K562 (cell line): Measurements from ENCODE around the gene SNX20. TPM values are rescaled to one million over a fixed set of nuclear protein-coding genes. Genes with fewer than 3 reads are reported as not detected.

Source experiments
- ATAC-seq: fragments of 200-7000 bp; cut with Tn5 transposase; 3 replicates; pipeline ENCODE4 v1.9.1; 2020; ENCODE audit warnings: moderate library complexity
- Bru-seq: library from RNA; stranded (reverse); fragments of 400-500 nt; gene quantifications from one replicate; lab custom pipeline; 2021; lab: Mats Ljungman, UMichigan
- BruChase-seq, 2 experiments: library from RNA; stranded (reverse); fragments of 400-500 nt; gene quantifications; one replicate each; lab custom pipeline; 2021; lab: Mats Ljungman, UMichigan
- BruUV-seq: library from RNA; stranded (reverse); fragments of 400-500 nt; replicated peaks from 2 replicates; lab custom pipeline; 2021; lab: Mats Ljungman, UMichigan
- CTCF ChIA-PET: fragments of 300-600 bp; formaldehyde crosslinking; extraction: SDS; loops from one replicate; lab custom pipeline; 2021; ENCODE audit warnings: low intra/inter-chr PET ratio; lab: Yijun Ruan, JAX
- POLR2A ChIA-PET: fragments of 300-600, 350-650 bp; sonication (Branson Sonifier 250); formaldehyde crosslinking; extraction: SDS; loops from one replicate; lab custom pipeline; 2021; ENCODE audit warnings: antibody characterized with exemption, inconsistent platforms; lab: Yijun Ruan, JAX
- DNase-seq, 4 experiments: peaks; one replicate each; pipeline versions ENCODE4 v3.0.0 to v3.0.0-alpha.2; 2011 to 2018; ENCODE audit warnings: low spot score in 3 of 4, mixed read lengths in 3 of 4; ENCODE audit errors: extremely low read depth in 1 of 4
- FAIRE-seq: peaks from 2 replicates; lab custom pipeline; 2011; peaks lifted over from hg19 to GRCh38; lab: Jason Lieb, UNC
- H2AFZ ChIP-seq: 2 replicates; pipeline ENCODE4 v1.6.0; 2011; ENCODE audit warnings: low read depth, low read length, control low read depth, inconsistent platforms
- H3K27ac ChIP-seq: fragments of 200-600 bp; 3 replicates; pipeline ENCODE4 v1.8.0; 2011; ENCODE audit warnings: low read depth, mild to moderate bottlenecking, control low read depth, inconsistent platforms, low read length, moderate library complexity, mixed read lengths; ENCODE audit errors: extremely low read depth
- H3K27me3 ChIP-seq, 2 experiments: fragments of 300-600 bp in 1 of 2; 2 replicates in 1 of 2; 3 replicates in 1 of 2; pipeline versions ENCODE4 v1.6.0 to v1.8.0; 2011; ENCODE audit warnings: inconsistent platforms in 2 of 2, low read length in 2 of 2, mild to moderate bottlenecking in 1 of 2, mixed read lengths in 1 of 2, moderate library complexity in 1 of 2; ENCODE audit not compliant: control insufficient read depth in 2 of 2, insufficient read depth in 2 of 2
- H3K36me3 ChIP-seq: fragments of 300-600 bp; 3 replicates; pipeline ENCODE4 v1.8.0; 2011; ENCODE audit warnings: mild to moderate bottlenecking, low read length, inconsistent platforms; ENCODE audit not compliant: control insufficient read depth, insufficient read depth
- H3K4me1 ChIP-seq, 2 experiments: fragments of 200-600 bp in 1 of 2; replicated peaks in 1 of 2; 2 replicates in 1 of 2; 3 replicates in 1 of 2; pipeline versions ENCODE4 v1.5.1 to v1.8.0; 2011; ENCODE audit warnings: inconsistent platforms in 2 of 2, low read length in 2 of 2, mild to moderate bottlenecking in 1 of 2, mixed read lengths in 1 of 2, moderate library complexity in 1 of 2; ENCODE audit not compliant: control insufficient read depth in 2 of 2, insufficient read depth in 2 of 2
- H3K4me2 ChIP-seq: 2 replicates; pipeline ENCODE4 v1.6.1; 2011; ENCODE audit warnings: low read length, control low read depth, inconsistent platforms, mixed read lengths; ENCODE audit not compliant: insufficient read depth
- H3K4me3 ChIP-seq: fragments of 200-600 bp; sonication (generic), shearing (Covaris generic); 2 replicates; pipeline ENCODE4 v1.5.1; 2016; ENCODE audit warnings: control low read depth, inconsistent platforms
- H3K79me2 ChIP-seq: fragments of 200-600 bp; 3 replicates; pipeline ENCODE4 v1.8.0; 2011; ENCODE audit warnings: low read length, inconsistent platforms; ENCODE audit not compliant: control insufficient read depth, insufficient read depth
- H3K9ac ChIP-seq, 2 experiments: 2 replicates each; pipeline versions ENCODE4 v1.6.0 to v1.6.1; 2011; ENCODE audit warnings: low read depth in 2 of 2, low read length in 2 of 2, control low read depth in 1 of 2, inconsistent platforms in 1 of 2, mild to moderate bottlenecking in 1 of 2, mixed read lengths in 1 of 2; ENCODE audit not compliant: insufficient read depth in 1 of 2
- H3K9me1 ChIP-seq: one replicate; pipeline ENCODE4 v1.6.0; 2011; ENCODE audit warnings: inconsistent platforms, mild to moderate bottlenecking, low read length, moderate library complexity; ENCODE audit not compliant: control insufficient read depth, insufficient read depth
- H3K9me3 ChIP-seq: replicated peaks from 2 replicates; pipeline ENCODE4 v1.5.1; 2011; ENCODE audit warnings: low read depth, low read length, inconsistent platforms; ENCODE audit not compliant: control insufficient read depth, insufficient read depth
- H4K20me1 ChIP-seq: replicated peaks from 2 replicates; pipeline ENCODE4 v1.6.1; 2011; ENCODE audit warnings: low read length, inconsistent platforms, mixed read lengths; ENCODE audit not compliant: control insufficient read depth, insufficient read depth
- KDM5B ChIP-seq: fragments of 200-600 bp; sonication (generic); IDR thresholded peaks from 2 replicates; pipeline ENCODE4 v1.6.1; 2012; ENCODE audit warnings: low read depth, mild to moderate bottlenecking, moderate library complexity, low read length, control low read depth, inconsistent platforms; ENCODE audit not compliant: insufficient replicate concordance
- ZNF444 ChIP-seq: fragments of 250-450 bp; sonication (Bioruptor Pico); IDR thresholded peaks from 2 replicates; pipeline ENCODE4 v1.4.0; 2020; ENCODE audit warnings: mild to moderate bottlenecking, moderate library complexity
- WGBS: fragments of 100-300 bp; shearing (Covaris generic); methylation state at CpG from one replicate; pipeline ENCODE4 v1.1.6; 2016; ENCODE audit warnings: low coverage, mixed read lengths; ENCODE audit not compliant: insufficient coverage; ENCODE audit errors: missing lambda C conversion rate; 5-methylcytosine and 5-hydroxymethylcytosine counted together
- in situ Hi-C: fragments of 300-500 bp; cut with MboI; formaldehyde crosslinking; loops from 4 replicates; pipeline ENCODE4 v1.15.0; 2018; ENCODE audit warnings: inconsistent platforms, mixed read lengths
- intact Hi-C: fragments of 100-400 bp; cut with micrococcal nuclease; formaldehyde crosslinking; loops from 2 replicates; pipeline ENCODE4 v1.14.2; 2022
- long read RNA-seq, 3 experiments: library from polyadenylated mRNA in 2 of 3; library from RNA in 1 of 3; unstranded in 2 of 3; stranded (forward) in 1 of 3; transcript quantifications; one replicate each; pipeline ENCODE4 v2.0.0, GENCODE V29; 2019 to 2022
- polyA minus RNA-seq, 3 experiments: library from RNA; depleted of rRNA, polyadenylated mRNA; stranded (reverse); fragments of >200 nt; gene quantifications; 2 replicates each; pipeline ENCODE4 v1.2.3, GENCODE V29; 2011
- polyA plus RNA-seq, 8 experiments: library from polyadenylated mRNA; depleted of rRNA in 4 of 8; stranded (reverse) in 5 of 8; unstranded in 3 of 8; fragments of >200 nt; fragmentation: Nextera tagmentation in 2 of 8; fragmentation: Illumina TruSeq in 1 of 8; extraction: Ambion mirVana in 2 of 8; extraction: Trizol in 1 of 8; gene quantifications; 2 replicates each; pipeline versions ENCODE4 v1.2.1 to v1.2.3, GENCODE V29; 2011 to 2014; ENCODE audit warnings: inconsistent platforms in 1 of 8, missing spikeins in 1 of 8
- total RNA-seq, 7 experiments: library from RNA; depleted of rRNA in 6 of 7; stranded (reverse); fragments of >200 nt in 6 of 7; fragmentation: Illumina TruSeq in 2 of 7; extraction: Trizol in 2 of 7; gene quantifications; 2 replicates each; pipeline versions ENCODE4 v1.2.1 to v1.2.3, GENCODE V29; 2011 to 2021; ENCODE audit warnings: low replicate concordance in 1 of 7
- TF ChIP-seq, protein P1 (sequence below): sonication (generic); formaldehyde crosslinking; IDR thresholded peaks from 2 replicates; pipeline ENCODE4 v1.8.0; 2022; ENCODE audit warnings: mild to moderate bottlenecking, missing genetic modification reagents

The SNX20 gene, protein sequence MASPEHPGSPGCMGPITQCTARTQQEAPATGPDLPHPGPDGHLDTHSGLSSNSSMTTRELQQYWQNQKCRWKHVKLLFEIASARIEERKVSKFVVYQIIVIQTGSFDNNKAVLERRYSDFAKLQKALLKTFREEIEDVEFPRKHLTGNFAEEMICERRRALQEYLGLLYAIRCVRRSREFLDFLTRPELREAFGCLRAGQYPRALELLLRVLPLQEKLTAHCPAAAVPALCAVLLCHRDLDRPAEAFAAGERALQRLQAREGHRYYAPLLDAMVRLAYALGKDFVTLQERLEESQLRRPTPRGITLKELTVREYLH
- total RNA-seq (2011; cell fraction: chromatin; rRNA removed; ENCODE audit: low replicate concordance): not detected in 2 replicates
- not detected in 2 replicates for total RNA-seq (2011; cell fraction: nucleolus; rRNA removed)
- total RNA-seq (2011; cell fraction: nucleoplasm; rRNA removed): not detected in 2 replicates
- total RNA-seq (2014; rRNA removed) (not detected in 2 replicates), total RNA-seq (2014; rRNA removed; fragmentation: Illumina TruSeq; extraction: Trizol) (not detected in 2 replicates), total RNA-seq (2015; rRNA removed; fragmentation: Illumina TruSeq; extraction: Trizol) (0.04 TPM in 2 replicates), total RNA-seq (2021) (0.07 and 0.13 TPM in 2 replicates), polyA plus RNA-seq (2011; rRNA removed) (not detected in 2 replicates), polyA plus RNA-seq (2014; fragmentation: Illumina TruSeq; extraction: Trizol) (not detected in 2 replicates), polyA plus RNA-seq (2014; fragmentation: Nextera tagmentation; extraction: Ambion mirVana) (not detected), polyA plus RNA-seq (2014; rRNA removed) (not detected in 2 replicates), polyA minus RNA-seq (2011; rRNA and poly(A)+ RNA removed) (not detected in 2 replicates), Bru-seq, nascent RNA (percentile 6 among the genes with signal in this experiment), BruChase-seq, experiment 1, labeled RNA remaining after a 2-hour chase (not detected), BruChase-seq, experiment 2, labeled RNA remaining after a 6-hour chase (not detected)
- not detected in 2 replicates for polyA plus RNA-seq (2011; cell fraction: cytosol; rRNA removed)
- polyA plus RNA-seq (2011; cell fraction: nucleus; rRNA removed): not detected in 2 replicates
- 0.03 TPM in 1 of 2 replicates, not detected in the other for polyA plus RNA-seq (2012)
- not detected in 2 replicates for polyA minus RNA-seq (2011; cell fraction: cytosol; rRNA and poly(A)+ RNA removed)
- not detected in 2 replicates for polyA minus RNA-seq (2011; cell fraction: nucleus; rRNA and poly(A)+ RNA removed)
- long read RNA-seq, experiment 1: 0 reads
- long read RNA-seq, experiment 2: 0 reads
- long read RNA-seq, experiment 3: 0 reads

DNA sequence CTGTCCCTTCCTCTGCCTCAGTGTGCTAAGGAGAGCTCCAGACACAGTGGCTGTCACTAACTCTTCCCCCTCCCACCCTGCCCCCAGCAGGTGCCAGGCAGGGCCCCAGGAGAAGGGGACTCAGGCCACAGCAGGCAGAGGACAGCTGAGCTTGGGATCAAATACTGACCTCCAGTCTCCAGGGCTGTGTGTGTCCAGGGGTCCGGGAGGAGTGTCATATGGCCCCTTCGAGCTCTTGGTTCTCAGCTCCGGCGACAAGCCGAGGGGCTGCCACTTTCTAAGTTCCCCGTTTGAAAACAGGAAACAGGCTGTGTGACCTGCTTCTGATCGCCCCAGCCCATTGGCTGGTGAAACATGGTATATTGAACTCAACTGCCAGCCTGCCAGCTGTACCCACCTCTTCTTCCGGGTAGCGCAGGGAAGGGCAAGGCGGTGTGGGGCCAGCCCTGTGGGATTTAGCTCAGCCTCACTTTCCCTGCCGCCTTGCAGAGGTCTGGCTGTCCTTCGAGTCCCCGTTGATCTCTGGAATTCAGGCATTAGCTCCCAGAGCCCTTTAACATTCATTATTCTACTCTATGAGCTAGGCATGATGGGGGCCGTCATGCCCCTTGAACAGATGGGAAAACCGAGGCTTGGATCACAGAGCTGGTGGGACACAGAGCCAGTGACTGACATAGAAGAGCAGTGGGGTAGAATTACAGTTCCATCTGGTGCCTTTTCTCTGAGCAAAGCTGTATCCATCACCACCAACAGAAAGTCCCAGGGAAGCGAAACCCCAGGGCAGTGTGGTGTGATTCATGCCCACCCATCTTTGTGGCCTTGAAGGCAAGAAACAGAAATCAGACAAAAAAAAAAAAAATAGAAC, at the start of gene SNX20:
Gene SNX20, minus strand, starts transcription at position 292 of the 865 bp plus-strand sequence. CDS start 3,786 bp downstream, outside the sequence.
- ATAC-seq (no peak), FAIRE-seq (no peak), DNase-seq (no peak)
- no TSS peak for BruUV-seq
- intact Hi-C loops: no loop called here
- in situ Hi-C loops: no loop called here
- H3K9me3 ChIP-seq: no peaks in the 10 kb centered on the region
- H3K79me2 ChIP-seq: no peaks in the 10 kb centered on the region
- no peak within 1 kb of the TSS for H3K4me3 ChIP-seq
- no peak within 1 kb of the TSS for H3K9ac ChIP-seq
- H3K9me1 ChIP-seq: no peaks in the 10 kb centered on the region
- no peak within 1 kb of the TSS for H2AFZ ChIP-seq
- H3K27me3 ChIP-seq: peaks cover 0 to 27% of the 10 kb centered on the region in 2 experiments; a peak in 2 of 5 replicates
- H3K4me2 ChIP-seq: no peak within 1 kb of the TSS
- under 1% methylated on average over 16 of the region's 16 CpGs for WGBS
- no peak within 1 kb of the TSS for H3K27ac ChIP-seq
- ChIA-PET CTCF (no interaction called here), POLR2A (interaction anchor here (0.6 kb wide), 2 partner anchors 10 to 248 kb away, joined by 3 to 4 read pairs; no protein-coding TSS in a partner anchor)
- TF ChIP-seq, protein P1, sequence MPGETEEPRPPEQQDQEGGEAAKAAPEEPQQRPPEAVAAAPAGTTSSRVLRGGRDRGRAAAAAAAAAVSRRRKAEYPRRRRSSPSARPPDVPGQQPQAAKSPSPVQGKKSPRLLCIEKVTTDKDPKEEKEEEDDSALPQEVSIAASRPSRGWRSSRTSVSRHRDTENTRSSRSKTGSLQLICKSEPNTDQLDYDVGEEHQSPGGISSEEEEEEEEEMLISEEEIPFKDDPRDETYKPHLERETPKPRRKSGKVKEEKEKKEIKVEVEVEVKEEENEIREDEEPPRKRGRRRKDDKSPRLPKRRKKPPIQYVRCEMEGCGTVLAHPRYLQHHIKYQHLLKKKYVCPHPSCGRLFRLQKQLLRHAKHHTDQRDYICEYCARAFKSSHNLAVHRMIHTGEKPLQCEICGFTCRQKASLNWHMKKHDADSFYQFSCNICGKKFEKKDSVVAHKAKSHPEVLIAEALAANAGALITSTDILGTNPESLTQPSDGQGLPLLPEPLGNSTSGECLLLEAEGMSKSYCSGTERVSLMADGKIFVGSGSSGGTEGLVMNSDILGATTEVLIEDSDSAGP (CRISPR knock-in tag): no peak
- TF ChIP-seq ZNF444 (CRISPR knock-in tag) (no peak), KDM5B (no peak)
- no peaks in the 10 kb centered on the region for H3K36me3 ChIP-seq
- H4K20me1 ChIP-seq: no peaks in the 10 kb centered on the region
- no peaks in the 10 kb centered on the region for H3K4me1 ChIP-seq
